Measurements from ENCODE around the gene CUX1. TPM values are rescaled to one million over a fixed set of nuclear protein-coding genes. Genes with fewer than 3 reads are reported as not detected.

CUX1 gene
- total RNA-seq, 1 donor = 46.2 TPM

DNA sequence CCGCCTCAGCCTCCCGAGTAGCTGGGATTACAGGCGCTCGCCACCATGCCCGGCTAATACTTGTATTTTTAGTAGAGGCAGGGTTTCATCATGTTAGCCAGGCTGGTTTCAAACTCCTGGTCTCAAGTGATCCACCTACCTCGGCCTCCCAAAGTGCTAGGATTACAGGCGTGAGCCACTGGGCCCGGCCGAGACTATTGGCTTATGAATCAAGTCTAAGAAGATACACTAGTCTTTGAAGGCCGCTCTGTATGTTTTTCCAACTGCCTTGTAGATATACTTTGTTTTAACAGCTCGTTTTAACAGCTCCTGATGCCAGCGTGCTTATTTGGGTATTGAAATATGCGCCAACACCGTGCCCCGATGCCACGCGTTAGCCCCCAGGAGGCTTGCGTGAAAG, 332.8 kb downstream of the CUX1 start:
- H3K4me3 ChIP-seq (ENCODE audit: low read depth, low read length) = no peak overlapping the region
- DNase-seq (ENCODE audit: low read depth) = no peak
- TF ChIP-seq, protein P1, sequence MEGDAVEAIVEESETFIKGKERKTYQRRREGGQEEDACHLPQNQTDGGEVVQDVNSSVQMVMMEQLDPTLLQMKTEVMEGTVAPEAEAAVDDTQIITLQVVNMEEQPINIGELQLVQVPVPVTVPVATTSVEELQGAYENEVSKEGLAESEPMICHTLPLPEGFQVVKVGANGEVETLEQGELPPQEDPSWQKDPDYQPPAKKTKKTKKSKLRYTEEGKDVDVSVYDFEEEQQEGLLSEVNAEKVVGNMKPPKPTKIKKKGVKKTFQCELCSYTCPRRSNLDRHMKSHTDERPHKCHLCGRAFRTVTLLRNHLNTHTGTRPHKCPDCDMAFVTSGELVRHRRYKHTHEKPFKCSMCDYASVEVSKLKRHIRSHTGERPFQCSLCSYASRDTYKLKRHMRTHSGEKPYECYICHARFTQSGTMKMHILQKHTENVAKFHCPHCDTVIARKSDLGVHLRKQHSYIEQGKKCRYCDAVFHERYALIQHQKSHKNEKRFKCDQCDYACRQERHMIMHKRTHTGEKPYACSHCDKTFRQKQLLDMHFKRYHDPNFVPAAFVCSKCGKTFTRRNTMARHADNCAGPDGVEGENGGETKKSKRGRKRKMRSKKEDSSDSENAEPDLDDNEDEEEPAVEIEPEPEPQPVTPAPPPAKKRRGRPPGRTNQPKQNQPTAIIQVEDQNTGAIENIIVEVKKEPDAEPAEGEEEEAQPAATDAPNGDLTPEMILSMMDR (IDR thresholded peaks at IDR 0.05; ENCODE audit: insufficient read depth, low read depth, low read length) = no peak

GRCh38 chr7:102152672-102153598, 335.5 kb downstream of the CUX1 start:
- H3K4me3 ChIP-seq (ENCODE audit: low read depth, low read length) = no peak overlapping the region
- TF ChIP-seq, protein P1 (IDR thresholded peaks at IDR 0.05; ENCODE audit: insufficient read depth, low read depth, low read length) = no peak
- peak; percentile 81 for DNase-seq (ENCODE audit: low read depth)

DNA sequence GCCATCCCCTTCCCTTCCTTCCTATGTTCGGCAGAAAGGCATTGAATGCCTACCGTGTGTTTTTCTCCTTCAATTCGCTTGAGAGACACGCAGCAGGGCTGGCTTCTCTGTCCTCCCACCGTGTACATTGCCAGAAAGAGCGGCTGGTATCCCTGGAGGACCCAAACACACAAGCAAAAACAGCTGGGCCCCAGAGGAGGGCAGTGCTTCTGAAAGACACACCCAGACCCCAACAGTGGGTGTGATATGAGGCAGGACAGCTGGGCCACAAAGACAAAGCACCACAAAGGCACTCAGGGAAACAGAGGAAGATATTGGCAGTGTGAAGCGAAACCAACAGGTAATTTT, 336.1 kb downstream of the CUX1 start:
- TF ChIP-seq, protein P1 (IDR thresholded peaks at IDR 0.05; ENCODE audit: insufficient read depth, low read depth, low read length) = no peak
- no peak overlapping the region for H3K4me3 ChIP-seq (ENCODE audit: low read depth, low read length)
- no peak for DNase-seq (ENCODE audit: low read depth)

DNA sequence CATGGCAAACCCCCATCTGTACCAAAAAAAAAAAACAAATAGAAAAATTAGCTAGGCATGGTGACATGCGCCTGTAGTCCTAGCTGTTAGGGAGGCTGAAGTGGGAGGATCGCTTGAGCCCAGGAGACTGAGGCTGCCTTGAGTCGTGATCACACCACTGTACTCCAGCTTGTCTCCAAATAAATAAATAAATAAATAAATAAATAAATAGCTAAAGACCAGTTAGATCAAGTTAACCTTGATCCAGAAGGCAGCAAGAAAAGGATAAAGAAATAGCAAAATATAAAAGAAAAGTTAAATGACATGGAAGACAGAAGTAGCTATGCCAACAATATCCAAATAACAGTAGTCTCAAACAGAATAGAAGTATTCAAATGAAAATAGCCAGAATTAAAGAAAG, 337.0 kb downstream of the CUX1 start:
- H3K4me3 ChIP-seq (ENCODE audit: low read depth, low read length) = no peak overlapping the region
- DNase-seq (ENCODE audit: low read depth) = no peak
- TF ChIP-seq, protein P1 (IDR thresholded peaks at IDR 0.05; ENCODE audit: insufficient read depth, low read depth, low read length) = no peak

DNA sequence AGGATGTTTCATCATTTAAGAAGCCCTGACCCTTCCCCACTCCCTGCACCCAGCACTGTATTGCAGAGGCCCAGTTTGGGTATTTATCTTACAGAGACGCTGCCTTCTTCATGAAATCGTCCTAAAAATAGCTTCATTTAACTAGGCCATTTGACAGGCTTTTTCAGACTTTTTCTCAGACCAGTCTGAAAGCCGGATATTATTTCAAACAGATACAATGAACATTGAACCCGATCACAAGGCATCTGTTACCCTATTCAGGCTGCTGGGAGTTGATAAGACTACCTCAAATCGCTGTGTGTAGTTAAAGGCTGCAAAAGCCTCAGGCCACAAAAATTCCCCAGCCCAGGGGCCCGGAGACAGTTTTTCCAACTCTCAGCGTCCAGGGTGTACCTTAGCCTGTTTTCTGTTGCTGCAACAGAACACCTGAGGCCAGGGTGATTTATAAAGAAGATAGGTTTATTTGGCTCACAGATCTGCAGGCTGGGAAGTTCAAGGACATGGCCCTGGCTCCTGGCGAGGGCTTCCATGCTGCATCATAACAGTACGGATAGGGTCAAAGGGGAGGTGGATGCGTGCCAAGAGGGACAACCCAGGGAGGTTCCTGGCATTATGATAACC, 338.5 kb downstream of the CUX1 start:
- TF ChIP-seq, protein P1 (IDR thresholded peaks at IDR 0.05; ENCODE audit: insufficient read depth, low read depth, low read length) = no peak
- no peak overlapping the region for H3K4me3 ChIP-seq (ENCODE audit: low read depth, low read length)
- DNase-seq (ENCODE audit: low read depth) = peak; percentile 79

DNA sequence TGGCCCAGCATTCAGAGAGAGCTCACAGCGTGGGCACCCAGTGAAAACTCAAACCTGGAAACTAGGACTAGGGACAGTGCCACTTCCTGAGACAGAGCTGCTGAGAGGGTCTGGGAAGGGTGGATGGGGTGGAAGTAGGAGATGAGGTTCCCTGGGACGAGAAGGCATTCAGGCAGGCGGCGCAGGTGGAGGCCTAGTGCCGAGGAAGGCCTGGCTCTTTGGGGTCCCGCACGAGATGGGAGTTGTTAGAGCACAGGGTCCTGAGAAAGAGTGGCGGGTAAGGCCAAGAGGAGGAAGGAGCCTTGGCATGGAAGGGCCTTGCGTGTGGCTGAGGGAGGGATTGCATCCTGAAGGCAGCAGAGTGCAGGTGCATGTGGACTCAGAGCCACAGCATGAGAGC, 339.4 kb downstream of the CUX1 start:
- no peak for DNase-seq (ENCODE audit: low read depth)
- TF ChIP-seq, protein P1 (IDR thresholded peaks at IDR 0.05; ENCODE audit: insufficient read depth, low read depth, low read length) = no peak

More for the DNA sequence above, 339.4 kb downstream of the CUX1 start:
- no peak overlapping the region for H3K4me3 ChIP-seq (ENCODE audit: low read depth, low read length)

All from fibroblast of villous mesenchyme (primary cell).